Mucosa of gallbladder (tissue), 1 donor: ENCODE results near the gene IQSEC1. TPM values are rescaled to one million over a fixed set of nuclear protein-coding genes. Genes with fewer than 3 reads are reported as not detected.

Experiments
- DNase-seq: peaks from one replicate; pipeline ENCODE4 v3.0.0-alpha.2; 2020; ENCODE audit warnings: low spot score
- total RNA-seq: library from RNA; stranded (reverse); gene quantifications from one replicate; pipeline ENCODE4 v1.2.1, GENCODE V29; 2021
- donor health status: DM: no; HTN: no; CAD: no.

Gene IQSEC1
- total RNA-seq, 1 donor from 2014 or later: 49.8 TPM

- DNase-seq: peak; percentile 74
These were observed 118.2 kb downstream of the IQSEC1 start for GRCh38 chr3:12954891-12955650.

GRCh38 chr3:12954180-12954579, 119.0 kb downstream of the IQSEC1 start:
- no peak for DNase-seq

GRCh38 chr3:12953201-12953995, 119.8 kb downstream of the IQSEC1 start:
- no peak for DNase-seq

- DNase-seq: no peak
These were observed 120.7 kb downstream of the IQSEC1 start for GRCh38 chr3:12952343-12953200.

- no peak for DNase-seq
These were observed 124.1 kb downstream of the IQSEC1 start for GRCh38 chr3:12948891-12949711.

GRCh38 chr3:12948371-12948770, 124.9 kb downstream of the IQSEC1 start:
- no peak for DNase-seq

- peak; percentile 50 for DNase-seq
These were observed 125.5 kb downstream of the IQSEC1 start for GRCh38 chr3:12947504-12948369.

- no peak for DNase-seq
These were observed 126.4 kb downstream of the IQSEC1 start for GRCh38 chr3:12946649-12947316.

- no peak for DNase-seq
These were observed 127.0 kb downstream of the IQSEC1 start for GRCh38 chr3:12946251-12946648.

- DNase-seq: no peak
These were observed 128.4 kb downstream of the IQSEC1 start for GRCh38 chr3:12944849-12945248.

GRCh38 chr3:12944413-12944812, 128.8 kb downstream of the IQSEC1 start:
- no peak for DNase-seq

GRCh38 chr3:12943124-12944021, 129.9 kb downstream of the IQSEC1 start:
- no peak for DNase-seq

GRCh38 chr3:12941495-12942023, 131.7 kb downstream of the IQSEC1 start:
- no peak for DNase-seq

GRCh38 chr3:12940854-12941253, 132.4 kb downstream of the IQSEC1 start:
- no peak for DNase-seq

GRCh38 chr3:12939137-12939536, 134.1 kb downstream of the IQSEC1 start:
- no peak for DNase-seq

GRCh38 chr3:12938258-12938711, 134.9 kb downstream of the IQSEC1 start:
- peak; percentile 37 for DNase-seq

GRCh38 chr3:12935861-12936830, 137.1 kb downstream of the IQSEC1 start:
- no peak for DNase-seq
